C4-2B (cell line): ENCODE results near the gene RAB8B.
A peak's percentile ranks its signal among the peaks of the same experiment; 100 is the strongest.

Source experiments
- H3K27ac ChIP-seq: fragments of 450-650 bp; 2 replicates; pipeline ENCODE4 v1.5.1; 2017
- CTCF ChIP-seq: fragments of 450-650 bp; conservative IDR thresholded peaks from 2 replicates; pipeline ENCODE4 v1.5.1; 2017; ENCODE audit warnings: mild to moderate bottlenecking
- ZFX ChIP-seq: fragments of 450-650 bp; IDR thresholded peaks from 2 replicates; pipeline ENCODE4 v1.6.1; 2017

The RAB8B gene

GRCh38 chr15:63211092-63211490 is 21.7 kb downstream of the RAB8B start:
- H3K27ac ChIP-seq, result no peak overlapping the region
- TF ChIP-seq CTCF (no peak), ZFX (no peak)

GRCh38 chr15:63211549-63211948 is 22.1 kb downstream of the RAB8B start:
- peak overlapping the region; percentile 86 for H3K27ac ChIP-seq

GRCh38 chr15:63212050-63213004 is 22.9 kb downstream of the RAB8B start:
- TF ChIP-seq CTCF (no peak), ZFX (no peak)
- H3K27ac ChIP-seq, result peak overlapping the region; percentile 86

More at GRCh38 chr15:63211549-63211948, 22.1 kb downstream of the RAB8B start:
- TF ChIP-seq CTCF (no peak), ZFX (no peak)

GRCh38 chr15:63218100-63218808 is 28.8 kb downstream of the RAB8B start:
- no peak overlapping the region for H3K27ac ChIP-seq
- TF ChIP-seq CTCF, result no peak
- TF ChIP-seq ZFX, result no peak

GRCh38 chr15:63219196-63219710 is 29.8 kb downstream of the RAB8B start:
- TF ChIP-seq CTCF (no peak), ZFX (no peak)
- H3K27ac ChIP-seq, result no peak overlapping the region

GRCh38 chr15:63221346-63221745 is 31.9 kb downstream of the RAB8B start:
- TF ChIP-seq CTCF (no peak), ZFX (no peak)
- no peak overlapping the region for H3K27ac ChIP-seq

- no peak overlapping the region for H3K27ac ChIP-seq
- TF ChIP-seq ZFX (no peak), CTCF (no peak)
Measured at GRCh38 chr15:63223463-63223862, 34.1 kb downstream of the RAB8B start.
